ENCODE measurements around the gene SH2D3C.
"Not testable (repeated sequence)": the region's sequence is repeated elsewhere in the genome, so short reads cannot be mapped to it uniquely, and the experiment has no call there.

DNA sequence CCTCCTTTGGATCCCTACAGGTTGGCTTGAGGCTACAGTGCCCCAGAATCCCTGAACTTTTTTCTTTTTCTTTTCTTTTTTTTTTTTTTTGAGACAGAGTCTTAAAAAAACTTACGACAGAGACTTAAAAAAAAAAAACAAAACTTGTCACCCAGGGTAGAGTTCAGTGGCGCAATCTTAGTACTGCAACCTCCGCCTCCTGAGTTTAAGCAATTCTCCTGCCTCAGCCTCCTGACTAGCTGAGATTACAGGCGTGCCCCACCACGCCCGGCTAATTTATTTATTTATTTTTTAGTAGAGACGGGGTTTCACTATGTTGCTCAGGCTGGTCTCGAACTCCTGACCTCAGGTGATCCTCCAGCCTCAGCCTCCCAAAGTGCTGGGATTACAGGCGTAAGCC is 2.4 kb upstream of the SH2D3C start:
- TF ChIP-seq, protein P1, sequence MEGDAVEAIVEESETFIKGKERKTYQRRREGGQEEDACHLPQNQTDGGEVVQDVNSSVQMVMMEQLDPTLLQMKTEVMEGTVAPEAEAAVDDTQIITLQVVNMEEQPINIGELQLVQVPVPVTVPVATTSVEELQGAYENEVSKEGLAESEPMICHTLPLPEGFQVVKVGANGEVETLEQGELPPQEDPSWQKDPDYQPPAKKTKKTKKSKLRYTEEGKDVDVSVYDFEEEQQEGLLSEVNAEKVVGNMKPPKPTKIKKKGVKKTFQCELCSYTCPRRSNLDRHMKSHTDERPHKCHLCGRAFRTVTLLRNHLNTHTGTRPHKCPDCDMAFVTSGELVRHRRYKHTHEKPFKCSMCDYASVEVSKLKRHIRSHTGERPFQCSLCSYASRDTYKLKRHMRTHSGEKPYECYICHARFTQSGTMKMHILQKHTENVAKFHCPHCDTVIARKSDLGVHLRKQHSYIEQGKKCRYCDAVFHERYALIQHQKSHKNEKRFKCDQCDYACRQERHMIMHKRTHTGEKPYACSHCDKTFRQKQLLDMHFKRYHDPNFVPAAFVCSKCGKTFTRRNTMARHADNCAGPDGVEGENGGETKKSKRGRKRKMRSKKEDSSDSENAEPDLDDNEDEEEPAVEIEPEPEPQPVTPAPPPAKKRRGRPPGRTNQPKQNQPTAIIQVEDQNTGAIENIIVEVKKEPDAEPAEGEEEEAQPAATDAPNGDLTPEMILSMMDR (IDR thresholded peaks at IDR 0.05; ENCODE audit: control extremely low read depth in 1 of 3, insufficient read depth in 1 of 3, low read depth in 1 of 3, low read length in 3 of 3): not testable (repeated sequence)
- TF ChIP-seq POLR2A (IDR thresholded peaks at IDR 0.05; ENCODE audit: control extremely low read depth in 1 of 2, low read depth in 2 of 2, low read length in 2 of 2); SIN3A (conservative IDR thresholded peaks at IDR 0.05 in 1 of 2, IDR thresholded peaks at IDR 0.05 in 1 of 2; ENCODE audit: low read depth in 1 of 2, low read length in 2 of 2); MAFK (IDR thresholded peaks at IDR 0.05; ENCODE audit: low read depth, low read length); RXRA (IDR thresholded peaks at IDR 0.05; ENCODE audit: insufficient read depth, low read depth, low read length); SP2 (IDR thresholded peaks at IDR 0.05; ENCODE audit: low read length); JUND (IDR thresholded peaks at IDR 0.05; ENCODE audit: low read length); KDM5A (IDR thresholded peaks at IDR 0.05; ENCODE audit: low read length); EP300 (IDR thresholded peaks at IDR 0.05; ENCODE audit: borderline replicate concordance in 1 of 2, low read depth in 2 of 2, low read length in 2 of 2); SP4 (IDR thresholded peaks at IDR 0.05; ENCODE audit: low read length); TAF7 (optimal IDR thresholded peaks at IDR 0.05; ENCODE audit: borderline replicate concordance, low read depth, low read length); EZH2 (IDR thresholded peaks at IDR 0.05; ENCODE audit: low read depth, low read length, severe bottlenecking): not testable (repeated sequence)
